Measurements from ENCODE around the gene MYEF2.

The MYEF2 gene

GRCh38 chr15:48112242-48112641 is 65.9 kb downstream of the MYEF2 start:
- Histone ChIP-seq H2AFZ (ENCODE audit: low read length) (no peak overlapping the region), H4K20me1 (ENCODE audit: insufficient read depth, low read length, poor library complexity, severe bottlenecking) (no peaks in the 10 kb centered on the region), H3K9me2 (replicated peaks; ENCODE audit: low read depth, low read length) (no peaks in the 10 kb centered on the region)

GRCh38 chr15:48109856-48110531 is 68.1 kb downstream of the MYEF2 start:
- H3K9me3 ChIP-seq (ENCODE audit: insufficient read depth, low read depth, low read length): no peaks in the 10 kb centered on the region
- no peak overlapping the region for H3K4me2 ChIP-seq (ENCODE audit: low read depth, low read length, poor library complexity, severe bottlenecking)
- H3K27me3 ChIP-seq (ENCODE audit: insufficient read depth, low read length, poor library complexity, severe bottlenecking): no peaks in the 10 kb centered on the region
- H3K9ac ChIP-seq (ENCODE audit: low read depth, low read length, poor library complexity, severe bottlenecking): no peak overlapping the region
- no peaks in the 10 kb centered on the region for H3F3A ChIP-seq (ENCODE audit: low read depth)
- no peak overlapping the region for H3K4me3 ChIP-seq (ENCODE audit: low read length, poor library complexity, severe bottlenecking)
- H3K79me2 ChIP-seq (ENCODE audit: insufficient read depth, low read length): no peaks in the 10 kb centered on the region
- no peaks in the 10 kb centered on the region for H3K4me1 ChIP-seq (ENCODE audit: insufficient read depth, low read length, poor library complexity, severe bottlenecking)
- no peaks in the 10 kb centered on the region for H3K9me2 ChIP-seq (replicated peaks; ENCODE audit: low read depth, low read length)
- no peak overlapping the region for H2AFZ ChIP-seq (ENCODE audit: low read length)
- no peak for TF ChIP-seq EZH2phosphoT487 (IDR thresholded peaks at IDR 0.05; ENCODE audit: borderline replicate concordance)
- H3K36me3 ChIP-seq (ENCODE audit: insufficient read depth, low read length): no peaks in the 10 kb centered on the region
- no peaks in the 10 kb centered on the region for H4K20me1 ChIP-seq (ENCODE audit: insufficient read depth, low read length, poor library complexity, severe bottlenecking)

More at GRCh38 chr15:48112242-48112641, 65.9 kb downstream of the MYEF2 start:
- H3K79me2 ChIP-seq (ENCODE audit: insufficient read depth, low read length): no peaks in the 10 kb centered on the region
- peak; percentile 59 for TF ChIP-seq CTCF (conservative IDR thresholded peaks at IDR 0.05; ENCODE audit: low read length)
- no peak for TF ChIP-seq EZH2phosphoT487 (IDR thresholded peaks at IDR 0.05; ENCODE audit: borderline replicate concordance)
- no peak overlapping the region for H3K4me3 ChIP-seq (ENCODE audit: low read length, poor library complexity, severe bottlenecking)
- no peak overlapping the region for H3K9ac ChIP-seq (ENCODE audit: low read depth, low read length, poor library complexity, severe bottlenecking)
- no peaks in the 10 kb centered on the region for H3K9me3 ChIP-seq (ENCODE audit: insufficient read depth, low read depth, low read length)
- H3K27me3 ChIP-seq (ENCODE audit: insufficient read depth, low read length, poor library complexity, severe bottlenecking): no peaks in the 10 kb centered on the region
- H3K36me3 ChIP-seq (ENCODE audit: insufficient read depth, low read length): no peaks in the 10 kb centered on the region
- no peaks in the 10 kb centered on the region for H3K4me1 ChIP-seq (ENCODE audit: insufficient read depth, low read length, poor library complexity, severe bottlenecking)
- H3F3A ChIP-seq (ENCODE audit: low read depth): no peaks in the 10 kb centered on the region
- H3K4me2 ChIP-seq (ENCODE audit: low read depth, low read length, poor library complexity, severe bottlenecking): no peak overlapping the region

GRCh38 chr15:48109212-48109611 is 68.9 kb downstream of the MYEF2 start:
- H3K9me2 ChIP-seq (replicated peaks; ENCODE audit: low read depth, low read length): no peaks in the 10 kb centered on the region
- H2AFZ ChIP-seq (ENCODE audit: low read length): no peak overlapping the region
- H3K79me2 ChIP-seq (ENCODE audit: insufficient read depth, low read length): no peaks in the 10 kb centered on the region
- no peaks in the 10 kb centered on the region for H4K20me1 ChIP-seq (ENCODE audit: insufficient read depth, low read length, poor library complexity, severe bottlenecking)
- no peak overlapping the region for H3K9ac ChIP-seq (ENCODE audit: low read depth, low read length, poor library complexity, severe bottlenecking)
- no peak overlapping the region for H3K4me3 ChIP-seq (ENCODE audit: low read length, poor library complexity, severe bottlenecking)
- H3K4me2 ChIP-seq (ENCODE audit: low read depth, low read length, poor library complexity, severe bottlenecking): no peak overlapping the region
- no peaks in the 10 kb centered on the region for H3K4me1 ChIP-seq (ENCODE audit: insufficient read depth, low read length, poor library complexity, severe bottlenecking)
- H3F3A ChIP-seq (ENCODE audit: low read depth): no peaks in the 10 kb centered on the region
- H3K27me3 ChIP-seq (ENCODE audit: insufficient read depth, low read length, poor library complexity, severe bottlenecking): no peaks in the 10 kb centered on the region
- no peaks in the 10 kb centered on the region for H3K36me3 ChIP-seq (ENCODE audit: insufficient read depth, low read length)
- TF ChIP-seq EZH2phosphoT487 (IDR thresholded peaks at IDR 0.05; ENCODE audit: borderline replicate concordance): no peak
- no peak for TF ChIP-seq CTCF (conservative IDR thresholded peaks at IDR 0.05; ENCODE audit: low read length)
- no peaks in the 10 kb centered on the region for H3K9me3 ChIP-seq (ENCODE audit: insufficient read depth, low read depth, low read length)

GRCh38 chr15:48105936-48106335 is 72.2 kb downstream of the MYEF2 start:
- Histone ChIP-seq H2AFZ (ENCODE audit: low read length) (no peak overlapping the region), H3K4me1 (ENCODE audit: insufficient read depth, low read length, poor library complexity, severe bottlenecking) (no peaks in the 10 kb centered on the region), H3K4me3 (ENCODE audit: low read length, poor library complexity, severe bottlenecking) (no peak overlapping the region), H3K27me3 (ENCODE audit: insufficient read depth, low read length, poor library complexity, severe bottlenecking) (no peaks in the 10 kb centered on the region), H3K9me2 (replicated peaks; ENCODE audit: low read depth, low read length) (no peaks in the 10 kb centered on the region), H3K9ac (ENCODE audit: low read depth, low read length, poor library complexity, severe bottlenecking) (no peak overlapping the region), H3K36me3 (ENCODE audit: insufficient read depth, low read length) (no peaks in the 10 kb centered on the region), H3K4me2 (ENCODE audit: low read depth, low read length, poor library complexity, severe bottlenecking) (no peak overlapping the region), H3K79me2 (ENCODE audit: insufficient read depth, low read length) (no peaks in the 10 kb centered on the region), H3K9me3 (ENCODE audit: insufficient read depth, low read depth, low read length) (no peaks in the 10 kb centered on the region), H4K20me1 (ENCODE audit: insufficient read depth, low read length, poor library complexity, severe bottlenecking) (no peaks in the 10 kb centered on the region), H3F3A (ENCODE audit: low read depth) (no peaks in the 10 kb centered on the region)
- TF ChIP-seq EZH2phosphoT487 (IDR thresholded peaks at IDR 0.05; ENCODE audit: borderline replicate concordance) (no peak), CTCF (conservative IDR thresholded peaks at IDR 0.05; ENCODE audit: low read length) (no peak)

Measured in Loucy (cell line).